DND-41 (cell line): Measurements from ENCODE around the gene DNAJC4.

ENCODE experiments used
- CTCF ChIP-seq: IDR thresholded peaks from 2 replicates; pipeline ENCODE4 v1.5.1; 2012; ENCODE audit warnings: borderline replicate concordance, low read length, moderate library complexity, mild to moderate bottlenecking; ENCODE audit not compliant: poor library complexity, severe bottlenecking; ENCODE audit errors: extremely low read depth
- EZH2 ChIP-seq: IDR thresholded peaks from 3 replicates; pipeline ENCODE4 v1.6.1; 2012; ENCODE audit warnings: borderline replicate concordance, low read depth, mild to moderate bottlenecking, moderate library complexity, low read length, inconsistent platforms; ENCODE audit not compliant: severe bottlenecking

GRCh38 chr11:64247729-64248531 lies 17.6 kb downstream of the DNAJC4 start:
- TF ChIP-seq CTCF (no peak), EZH2 (no peak)
